ENCODE data around the gene GNG2. TPM values are rescaled to one million over a fixed set of nuclear protein-coding genes. Genes with fewer than 3 reads are reported as not detected.

Gene GNG2
- total RNA-seq, 6 experiments from 2014 or later, result 1.9 to 7.6 (median 3.5) TPM

DNA sequence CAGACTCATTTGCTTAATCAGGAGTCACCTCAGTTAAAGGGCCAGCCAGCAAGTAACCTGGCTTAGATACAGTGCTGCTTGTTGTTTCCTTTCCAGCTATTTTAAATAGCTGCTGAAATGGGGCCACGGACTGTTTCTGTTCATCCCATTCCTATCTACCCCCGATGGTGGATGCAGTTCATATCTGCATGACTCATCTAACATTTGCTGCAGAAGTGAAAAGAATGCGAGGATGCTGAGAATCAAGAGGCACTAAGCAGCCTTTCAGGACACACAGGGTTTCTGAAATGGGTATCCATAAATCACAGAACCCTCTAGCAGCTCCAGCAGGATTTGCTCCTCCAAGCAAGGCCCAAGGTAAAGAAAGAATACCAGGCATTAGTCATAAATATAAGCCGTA, 68.8 kb downstream of the GNG2 start:
- Histone ChIP-seq H3K4me1 (no peaks in the 10 kb centered on the region), H3K4me3 (no peak overlapping the region), H3K36me3 (no peaks in the 10 kb centered on the region), H3K9me3 (no peaks in the 10 kb centered on the region), H3K27me3 (no peaks in the 10 kb centered on the region), H3K27ac (no peak overlapping the region)
- DNase-seq (no peak), ATAC-seq (no peak)
- TF ChIP-seq, protein P1, sequence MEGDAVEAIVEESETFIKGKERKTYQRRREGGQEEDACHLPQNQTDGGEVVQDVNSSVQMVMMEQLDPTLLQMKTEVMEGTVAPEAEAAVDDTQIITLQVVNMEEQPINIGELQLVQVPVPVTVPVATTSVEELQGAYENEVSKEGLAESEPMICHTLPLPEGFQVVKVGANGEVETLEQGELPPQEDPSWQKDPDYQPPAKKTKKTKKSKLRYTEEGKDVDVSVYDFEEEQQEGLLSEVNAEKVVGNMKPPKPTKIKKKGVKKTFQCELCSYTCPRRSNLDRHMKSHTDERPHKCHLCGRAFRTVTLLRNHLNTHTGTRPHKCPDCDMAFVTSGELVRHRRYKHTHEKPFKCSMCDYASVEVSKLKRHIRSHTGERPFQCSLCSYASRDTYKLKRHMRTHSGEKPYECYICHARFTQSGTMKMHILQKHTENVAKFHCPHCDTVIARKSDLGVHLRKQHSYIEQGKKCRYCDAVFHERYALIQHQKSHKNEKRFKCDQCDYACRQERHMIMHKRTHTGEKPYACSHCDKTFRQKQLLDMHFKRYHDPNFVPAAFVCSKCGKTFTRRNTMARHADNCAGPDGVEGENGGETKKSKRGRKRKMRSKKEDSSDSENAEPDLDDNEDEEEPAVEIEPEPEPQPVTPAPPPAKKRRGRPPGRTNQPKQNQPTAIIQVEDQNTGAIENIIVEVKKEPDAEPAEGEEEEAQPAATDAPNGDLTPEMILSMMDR (IDR thresholded peaks at IDR 0.05), result no peak
- no peak for TF ChIP-seq POLR2A (IDR thresholded peaks at IDR 0.05)
- intact Hi-C loops (cut with DNase I), result no loop called here
- WGBS (ENCODE audit: insufficient coverage, low coverage, low lambda C conversion rate, missing lambda C conversion rate), result 45% methylated on average over 4 of the region's 4 CpGs

DNA sequence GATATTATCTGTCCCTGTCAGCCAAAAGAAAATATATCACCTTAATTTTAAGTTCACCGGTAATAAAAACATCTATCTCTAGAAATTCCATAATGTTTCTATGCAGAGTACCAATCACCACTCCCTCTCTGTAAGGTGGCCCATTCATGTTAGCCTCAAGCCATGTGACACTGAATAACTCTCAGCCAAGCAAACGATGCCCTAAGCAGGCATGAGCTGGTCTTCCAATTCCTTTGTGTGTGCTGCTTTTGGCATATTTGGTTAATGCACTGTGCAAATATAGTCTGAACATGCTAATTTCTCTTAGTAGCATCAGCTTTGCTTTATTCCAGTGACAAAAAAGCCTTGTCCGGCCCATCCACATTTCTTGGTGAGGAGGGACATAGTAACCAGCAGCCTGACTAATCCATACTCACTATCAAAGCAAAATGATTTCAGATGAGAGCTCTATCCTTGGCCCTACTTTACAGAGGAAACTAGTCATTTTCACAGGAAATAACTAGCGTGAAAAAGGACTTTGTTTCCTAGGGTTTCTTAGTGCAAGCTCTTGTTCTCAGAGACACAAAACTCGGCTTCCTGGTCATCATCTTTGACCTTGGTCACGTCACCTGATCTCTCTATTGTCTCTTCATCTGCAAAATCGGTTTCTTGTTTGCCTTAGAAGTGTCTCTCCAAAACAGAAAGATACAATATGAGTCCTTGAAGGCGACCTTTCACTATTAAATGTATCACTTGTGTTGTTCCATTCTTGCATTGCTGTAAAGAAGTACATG, 69.7 kb downstream of the GNG2 start:
- TF ChIP-seq, protein P1 (IDR thresholded peaks at IDR 0.05), result no peak
- TF ChIP-seq POLR2A (IDR thresholded peaks at IDR 0.05), result no peak
- Histone ChIP-seq H3K36me3 (no peaks in the 10 kb centered on the region), H3K27ac (no peak overlapping the region), H3K27me3 (no peaks in the 10 kb centered on the region), H3K4me3 (no peak overlapping the region), H3K9me3 (no peaks in the 10 kb centered on the region), H3K4me1 (no peaks in the 10 kb centered on the region)
- intact Hi-C loops (cut with DNase I), result no loop called here
- ATAC-seq (no peak), DNase-seq (no peak)
- WGBS (ENCODE audit: insufficient coverage, low coverage, low lambda C conversion rate, missing lambda C conversion rate), result 42% methylated on average over 8 of the region's 8 CpGs

GRCh38 chr14:51931308-51931707, 70.9 kb downstream of the GNG2 start:
- H3K27ac ChIP-seq, result no peak overlapping the region
- ATAC-seq (no peak), DNase-seq (no peak)
- no peaks in the 10 kb centered on the region for H3K36me3 ChIP-seq
- no peaks in the 10 kb centered on the region for H3K4me1 ChIP-seq
- no peaks in the 10 kb centered on the region for H3K9me3 ChIP-seq
- no peak overlapping the region for H3K4me3 ChIP-seq
- no peaks in the 10 kb centered on the region for H3K27me3 ChIP-seq
- intact Hi-C loops (cut with DNase I), result no loop called here
- TF ChIP-seq, protein P1 (IDR thresholded peaks at IDR 0.05), result no peak
- no peak for TF ChIP-seq POLR2A (IDR thresholded peaks at IDR 0.05)
- 48% methylated on average over 2 of the region's 2 CpGs for WGBS (ENCODE audit: insufficient coverage, low coverage, low lambda C conversion rate, missing lambda C conversion rate)

GRCh38 chr14:51933191-51933590, 72.8 kb downstream of the GNG2 start:
- no peak overlapping the region for H3K27ac ChIP-seq
- no peak for DNase-seq

More at GRCh38 chr14:51933191-51933590, 72.8 kb downstream of the GNG2 start:
- TF ChIP-seq, protein P1 (IDR thresholded peaks at IDR 0.05), result no peak
- TF ChIP-seq POLR2A (IDR thresholded peaks at IDR 0.05), result no peak
- Histone ChIP-seq H3K27me3 (no peaks in the 10 kb centered on the region), H3K36me3 (no peaks in the 10 kb centered on the region), H3K4me3 (no peak overlapping the region), H3K4me1 (no peaks in the 10 kb centered on the region), H3K9me3 (no peaks in the 10 kb centered on the region)
- ATAC-seq, result no peak
- intact Hi-C loops (cut with DNase I), result no loop called here
- 37% methylated on average over 3 of the region's 3 CpGs for WGBS (ENCODE audit: insufficient coverage, low coverage, low lambda C conversion rate, missing lambda C conversion rate)
